ENCODE results near the gene KDM4E. TPM values are rescaled to one million over a fixed set of nuclear protein-coding genes. Genes with fewer than 3 reads are reported as not detected.

The KDM4E gene
- total RNA-seq, 1 experiment from 2014 or later = not detected

DNA sequence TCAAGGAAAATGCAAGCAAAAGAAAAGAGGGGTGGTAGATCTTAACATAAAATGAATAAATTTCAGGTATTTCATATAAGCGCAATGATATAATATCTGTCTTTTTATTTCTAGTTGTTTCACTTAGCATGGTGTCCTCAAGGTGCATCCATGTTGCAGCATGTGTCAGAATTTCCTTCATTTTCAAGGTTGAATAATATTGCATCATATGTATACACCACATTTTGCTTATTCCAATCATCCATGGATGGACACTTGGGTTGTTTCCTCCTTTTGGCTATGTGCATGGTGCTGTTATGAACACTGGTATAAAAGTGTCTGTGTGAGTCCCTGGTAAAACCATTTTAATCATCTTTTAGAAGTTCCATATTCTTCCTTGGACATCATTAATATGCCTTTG, 17.2 kb downstream of the KDM4E start:
- Histone ChIP-seq H2AFZ (ENCODE audit: low read length) (no peak overlapping the region), H3K4me1 (ENCODE audit: insufficient read depth, low read length) (no peaks in the 10 kb centered on the region), H4K20me1 (ENCODE audit: low read length) (no peaks in the 10 kb centered on the region), H3K9me3 (ENCODE audit: low read length) (no peaks in the 10 kb centered on the region), H3K9ac (ENCODE audit: low read length) (no peak overlapping the region), H3K79me2 (ENCODE audit: low read length) (no peaks in the 10 kb centered on the region), H3K36me3 (ENCODE audit: low read depth, low read length) (no peaks in the 10 kb centered on the region), H3K9me2 (replicated peaks; ENCODE audit: low read length) (no peaks in the 10 kb centered on the region), H3K27ac (ENCODE audit: low read length) (no peak overlapping the region), H3K4me2 (ENCODE audit: low read length) (no peak overlapping the region), H3F3A (ENCODE audit: low read length, unreplicated experiment) (no peaks in the 10 kb centered on the region), H3K4me3 (ENCODE audit: low read length) (no peak overlapping the region), H3K27me3 (ENCODE audit: low read length) (peaks cover 44% of the 10 kb centered on the region)
- ChIA-PET CTCF (no interaction called here), POLR2A (ENCODE audit: unreplicated experiment) (no interaction called here)
- BruUV-seq (replicated peaks) = no TSS peak
- TF ChIP-seq CTCF (conservative IDR thresholded peaks at IDR 0.05; ENCODE audit: low read depth, low read length) (no peak), EZH2phosphoT487 (IDR thresholded peaks at IDR 0.05; ENCODE audit: borderline replicate concordance, low read length) (no peak), EZH2 (IDR thresholded peaks at IDR 0.05; ENCODE audit: low read length, unreplicated experiment) (no peak)
- DNase-seq (no peak), ATAC-seq (no peak)
- intact Hi-C loops (cut with micrococcal nuclease) = no loop called here

DNA sequence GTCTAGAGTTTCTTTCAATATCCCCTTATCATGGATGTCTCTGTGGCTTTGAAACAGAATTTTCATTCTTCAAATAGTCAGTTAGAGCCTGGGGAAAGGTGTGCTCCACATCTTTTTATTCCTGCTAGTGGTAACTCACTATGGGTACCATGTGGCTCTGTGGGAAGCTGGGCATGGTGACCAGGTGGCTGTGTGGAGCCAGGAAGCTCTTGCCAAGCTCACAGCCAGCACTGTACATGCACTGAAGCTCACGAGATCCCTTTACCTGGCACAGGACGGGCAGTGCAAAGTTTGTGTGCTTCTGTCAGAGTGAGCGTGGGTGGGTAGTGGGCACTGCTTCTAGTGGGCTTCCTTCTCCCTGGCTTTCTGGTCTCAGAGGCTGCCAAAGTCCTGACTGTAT, 17.8 kb downstream of the KDM4E start:
- ATAC-seq = no peak
- intact Hi-C loops (cut with micrococcal nuclease) = no loop called here
- Histone ChIP-seq H3K4me2 (ENCODE audit: low read length) (no peak overlapping the region), H3K9me3 (ENCODE audit: low read length) (no peaks in the 10 kb centered on the region), H3K9ac (ENCODE audit: low read length) (no peak overlapping the region), H3K9me2 (replicated peaks; ENCODE audit: low read length) (no peaks in the 10 kb centered on the region), H2AFZ (ENCODE audit: low read length) (no peak overlapping the region), H3K27ac (ENCODE audit: low read length) (no peak overlapping the region), H4K20me1 (ENCODE audit: low read length) (no peaks in the 10 kb centered on the region), H3K27me3 (ENCODE audit: low read length) (peaks cover 49% of the 10 kb centered on the region), H3K4me3 (ENCODE audit: low read length) (no peak overlapping the region), H3K36me3 (ENCODE audit: low read depth, low read length) (no peaks in the 10 kb centered on the region), H3K4me1 (ENCODE audit: insufficient read depth, low read length) (no peaks in the 10 kb centered on the region), H3K79me2 (ENCODE audit: low read length) (no peaks in the 10 kb centered on the region), H3F3A (ENCODE audit: low read length, unreplicated experiment) (no peaks in the 10 kb centered on the region)
- BruUV-seq (replicated peaks) = no TSS peak
- no peak for TF ChIP-seq CTCF (conservative IDR thresholded peaks at IDR 0.05; ENCODE audit: low read depth, low read length)
- TF ChIP-seq EZH2 (IDR thresholded peaks at IDR 0.05; ENCODE audit: low read length, unreplicated experiment) = no peak
- no peak for TF ChIP-seq EZH2phosphoT487 (IDR thresholded peaks at IDR 0.05; ENCODE audit: borderline replicate concordance, low read length)
- ChIA-PET CTCF (no interaction called here), POLR2A (ENCODE audit: unreplicated experiment) (no interaction called here)
- no peak for DNase-seq

GRCh38 chr11:95044010-95044409, 19.0 kb downstream of the KDM4E start:
- ATAC-seq (no peak), DNase-seq (no peak)
- H3F3A ChIP-seq (ENCODE audit: low read length, unreplicated experiment) = no peaks in the 10 kb centered on the region
- no peaks in the 10 kb centered on the region for H3K9me2 ChIP-seq (replicated peaks; ENCODE audit: low read length)
- ChIA-PET CTCF (no interaction called here), POLR2A (ENCODE audit: unreplicated experiment) (no interaction called here)
- intact Hi-C loops (cut with micrococcal nuclease) = no loop called here
- no peak overlapping the region for H3K9ac ChIP-seq (ENCODE audit: low read length)
- no peaks in the 10 kb centered on the region for H3K9me3 ChIP-seq (ENCODE audit: low read length)
- H2AFZ ChIP-seq (ENCODE audit: low read length) = no peak overlapping the region
- peaks cover 60% of the 10 kb centered on the region for H3K27me3 ChIP-seq (ENCODE audit: low read length)
- H3K79me2 ChIP-seq (ENCODE audit: low read length) = no peaks in the 10 kb centered on the region
- TF ChIP-seq EZH2 (IDR thresholded peaks at IDR 0.05; ENCODE audit: low read length, unreplicated experiment) = no peak
- TF ChIP-seq CTCF (conservative IDR thresholded peaks at IDR 0.05; ENCODE audit: low read depth, low read length) = no peak
- no peak for TF ChIP-seq EZH2phosphoT487 (IDR thresholded peaks at IDR 0.05; ENCODE audit: borderline replicate concordance, low read length)
- BruUV-seq (replicated peaks) = no TSS peak
- H4K20me1 ChIP-seq (ENCODE audit: low read length) = no peaks in the 10 kb centered on the region
- H3K4me3 ChIP-seq (ENCODE audit: low read length) = no peak overlapping the region
- H3K36me3 ChIP-seq (ENCODE audit: low read depth, low read length) = no peaks in the 10 kb centered on the region
- H3K4me2 ChIP-seq (ENCODE audit: low read length) = no peak overlapping the region
- H3K4me1 ChIP-seq (ENCODE audit: insufficient read depth, low read length) = no peaks in the 10 kb centered on the region
- no peak overlapping the region for H3K27ac ChIP-seq (ENCODE audit: low read length)
